Astrocyte (in vitro differentiated cells and primary cell): ENCODE results near the gene UHRF1. TPM values are rescaled to one million over a fixed set of nuclear protein-coding genes. Genes with fewer than 3 reads are reported as not detected.

Experiments used
- DNase-seq: peaks from one replicate; pipeline ENCODE4 v3.0.0-alpha.2; 2010; ENCODE audit warnings: low read depth
- FAIRE-seq: peaks from 2 replicates; lab custom pipeline; 2011; peaks lifted over from hg19 to GRCh38; lab: Jason Lieb, UNC
- H2AFZ ChIP-seq: 2 replicates; pipeline ENCODE4 v1.6.0; 2012; ENCODE audit warnings: low read depth, low read length, inconsistent platforms
- H3K27ac ChIP-seq: 2 replicates; pipeline ENCODE4 v1.5.1; 2011; ENCODE audit warnings: low read depth, low read length, inconsistent platforms
- H3K27me3 ChIP-seq: 2 replicates; pipeline ENCODE4 v1.6.0; 2011; ENCODE audit warnings: low read length, inconsistent platforms; ENCODE audit not compliant: insufficient read depth
- H3K36me3 ChIP-seq: 2 replicates; pipeline ENCODE4 v1.5.1; 2011; ENCODE audit warnings: low read length, inconsistent platforms; ENCODE audit not compliant: insufficient read depth
- H3K4me1 ChIP-seq: 2 replicates; pipeline ENCODE4 v1.5.1; 2011; ENCODE audit warnings: low read length, inconsistent platforms; ENCODE audit not compliant: insufficient read depth
- H3K4me2 ChIP-seq: 2 replicates; pipeline ENCODE4 v1.6.0; 2012; ENCODE audit warnings: low read length, inconsistent platforms
- H3K4me3 ChIP-seq: 2 replicates; pipeline ENCODE4 v1.5.1; 2011; ENCODE audit warnings: low read depth, mild to moderate bottlenecking, low read length, inconsistent platforms; ENCODE audit not compliant: insufficient read depth
- H3K79me2 ChIP-seq: 2 replicates; pipeline ENCODE4 v1.6.0; 2012; ENCODE audit warnings: mild to moderate bottlenecking, low read length, inconsistent platforms; ENCODE audit not compliant: insufficient read depth
- H3K9ac ChIP-seq: 2 replicates; pipeline ENCODE4 v1.6.0; 2012; ENCODE audit warnings: mild to moderate bottlenecking, low read length, inconsistent platforms
- H3K9me3 ChIP-seq: 2 replicates; pipeline ENCODE4 v1.5.1; 2012; ENCODE audit warnings: low read depth, mild to moderate bottlenecking, low read length, inconsistent platforms; ENCODE audit not compliant: insufficient read depth
- H4K20me1 ChIP-seq: 2 replicates; pipeline ENCODE4 v1.6.0; 2012; ENCODE audit warnings: low read length, inconsistent platforms; ENCODE audit not compliant: insufficient read depth
- H3K27ac Mint-ChIP-seq: one replicate; pipeline ENCODE4 v1.8.0; 2021; ENCODE audit warnings: mild to moderate bottlenecking, mixed read lengths; ENCODE audit not compliant: unreplicated experiment
- H3K27me3 Mint-ChIP-seq: one replicate; pipeline ENCODE4 v1.8.0; 2021; ENCODE audit warnings: low read depth, mixed read lengths; ENCODE audit not compliant: unreplicated experiment
- H3K36me3 Mint-ChIP-seq: one replicate; pipeline ENCODE4 v1.8.0; 2021; ENCODE audit warnings: low read depth, mixed read lengths; ENCODE audit not compliant: unreplicated experiment
- H3K4me1 Mint-ChIP-seq: one replicate; pipeline ENCODE4 v1.8.0; 2021; ENCODE audit warnings: low read depth, mixed read lengths; ENCODE audit not compliant: unreplicated experiment
- H3K4me3 Mint-ChIP-seq: one replicate; pipeline ENCODE4 v1.8.0; 2021; ENCODE audit warnings: mild to moderate bottlenecking, moderate library complexity, mixed read lengths; ENCODE audit not compliant: unreplicated experiment
- H3K9me3 Mint-ChIP-seq: one replicate; pipeline ENCODE4 v1.8.0; 2021; ENCODE audit warnings: mild to moderate bottlenecking, mixed read lengths; ENCODE audit not compliant: unreplicated experiment
- EZH2 ChIP-seq: IDR thresholded peaks from 2 replicates; pipeline ENCODE4 v1.6.1; 2012; ENCODE audit warnings: mild to moderate bottlenecking, low read length, inconsistent platforms; ENCODE audit not compliant: insufficient read depth
- total RNA-seq: library from RNA; stranded (reverse); gene quantifications from 2 replicates; pipeline ENCODE4 v1.2.1, GENCODE V29; 2021
- TF ChIP-seq, protein P1 (sequence below): IDR thresholded peaks from 2 replicates; pipeline ENCODE4 v1.5.1; 2011; ENCODE audit warnings: low read depth, mild to moderate bottlenecking, inconsistent platforms, low read length, moderate library complexity; ENCODE audit not compliant: insufficient read depth

The UHRF1 gene
- total RNA-seq, 1 donor from 2014 or later = 16.2 TPM

DNA sequence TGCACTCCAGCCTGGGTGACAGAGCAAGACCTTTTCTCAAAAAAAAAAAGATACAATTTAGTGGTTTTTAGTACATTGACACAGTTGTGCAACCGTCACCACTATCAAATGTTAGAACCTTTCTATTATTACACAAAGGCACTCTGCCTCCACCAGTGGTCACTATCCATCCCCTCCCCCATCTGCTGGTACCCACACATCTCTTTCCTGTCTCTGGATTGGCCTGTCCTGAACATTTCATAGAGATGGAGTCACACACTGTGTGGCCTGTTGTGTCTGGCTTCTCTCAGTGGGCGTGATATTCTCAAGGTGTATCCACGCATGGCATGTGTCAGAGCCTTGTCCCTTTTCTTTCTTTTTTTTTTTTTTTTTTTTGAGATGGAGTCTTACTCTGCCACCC lies 70.8 kb downstream of the UHRF1 start:
- Mint-ChIP-seq H3K27me3 (no peaks in the 10 kb centered on the region), H3K4me1 (peaks cover 38% of the 10 kb centered on the region), H3K9me3 (no peaks in the 10 kb centered on the region), H3K4me3 (no peak overlapping the region), H3K36me3 (peaks cover 10% of the 10 kb centered on the region), H3K27ac (peak overlapping the region; percentile 44)
- H3K27ac ChIP-seq = no peak overlapping the region
- peaks cover 37% of the 10 kb centered on the region for H3K4me1 ChIP-seq
- H3K36me3 ChIP-seq = no peaks in the 10 kb centered on the region
- H4K20me1 ChIP-seq = peaks cover 84% of the 10 kb centered on the region
- H3K9ac ChIP-seq = no peak overlapping the region
- no peak overlapping the region for H2AFZ ChIP-seq
- DNase-seq (peak; percentile 53), FAIRE-seq (no peak)
- H3K4me2 ChIP-seq = no peak overlapping the region
- no peak overlapping the region for H3K4me3 ChIP-seq
- no peak for TF ChIP-seq EZH2
- TF ChIP-seq, protein P1, sequence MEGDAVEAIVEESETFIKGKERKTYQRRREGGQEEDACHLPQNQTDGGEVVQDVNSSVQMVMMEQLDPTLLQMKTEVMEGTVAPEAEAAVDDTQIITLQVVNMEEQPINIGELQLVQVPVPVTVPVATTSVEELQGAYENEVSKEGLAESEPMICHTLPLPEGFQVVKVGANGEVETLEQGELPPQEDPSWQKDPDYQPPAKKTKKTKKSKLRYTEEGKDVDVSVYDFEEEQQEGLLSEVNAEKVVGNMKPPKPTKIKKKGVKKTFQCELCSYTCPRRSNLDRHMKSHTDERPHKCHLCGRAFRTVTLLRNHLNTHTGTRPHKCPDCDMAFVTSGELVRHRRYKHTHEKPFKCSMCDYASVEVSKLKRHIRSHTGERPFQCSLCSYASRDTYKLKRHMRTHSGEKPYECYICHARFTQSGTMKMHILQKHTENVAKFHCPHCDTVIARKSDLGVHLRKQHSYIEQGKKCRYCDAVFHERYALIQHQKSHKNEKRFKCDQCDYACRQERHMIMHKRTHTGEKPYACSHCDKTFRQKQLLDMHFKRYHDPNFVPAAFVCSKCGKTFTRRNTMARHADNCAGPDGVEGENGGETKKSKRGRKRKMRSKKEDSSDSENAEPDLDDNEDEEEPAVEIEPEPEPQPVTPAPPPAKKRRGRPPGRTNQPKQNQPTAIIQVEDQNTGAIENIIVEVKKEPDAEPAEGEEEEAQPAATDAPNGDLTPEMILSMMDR = no peak
- peaks cover 94% of the 10 kb centered on the region for H3K79me2 ChIP-seq
- no peaks in the 10 kb centered on the region for H3K27me3 ChIP-seq
- no peaks in the 10 kb centered on the region for H3K9me3 ChIP-seq

DNA sequence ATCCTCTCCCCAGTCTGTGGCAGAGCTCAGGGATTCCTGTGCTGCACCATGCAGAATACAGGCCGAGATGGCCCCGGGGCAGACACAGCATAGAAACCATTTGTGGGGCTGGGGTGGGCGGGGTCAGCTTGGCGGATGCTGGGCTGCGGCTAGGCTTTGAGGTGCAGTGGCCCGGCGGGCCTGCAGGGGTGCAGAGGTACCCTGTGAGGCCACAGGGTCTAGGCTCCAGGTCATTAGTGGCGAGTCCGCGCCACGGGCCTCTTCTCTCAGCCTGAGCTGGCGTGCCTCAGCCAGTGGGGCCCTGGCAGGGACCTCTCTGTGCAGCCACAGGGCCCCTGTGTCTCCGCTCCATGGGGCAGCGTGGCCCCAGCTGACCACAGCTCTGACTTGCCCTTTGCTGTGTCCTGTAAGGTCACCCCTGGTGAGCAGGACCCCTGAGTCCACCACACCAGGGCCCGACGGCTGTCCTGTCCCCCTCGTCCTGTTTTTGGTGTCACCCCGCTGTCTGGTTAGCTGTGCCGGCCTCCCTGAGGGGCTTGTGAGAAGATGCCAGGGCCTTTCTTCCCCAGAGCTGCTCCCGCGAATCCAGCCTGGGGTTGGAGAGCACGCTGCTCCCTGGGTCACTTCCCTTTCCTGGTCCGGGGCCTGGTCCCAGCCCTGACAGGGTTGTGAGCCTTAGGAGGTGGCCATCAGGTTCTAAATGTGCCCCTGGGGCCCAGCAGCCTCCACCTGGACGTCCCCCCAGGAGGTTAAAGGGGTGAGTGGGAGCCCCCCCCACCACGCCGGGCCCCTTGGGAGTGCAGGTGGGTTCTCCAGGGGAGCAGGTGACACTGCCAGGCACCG lies 71.8 kb downstream of the UHRF1 start:
- Histone ChIP-seq H2AFZ (no peak overlapping the region), H3K4me1 (peaks cover 35% of the 10 kb centered on the region), H3K79me2 (peaks cover 94% of the 10 kb centered on the region), H3K4me2 (no peak overlapping the region), H3K9ac (no peak overlapping the region), H3K4me3 (no peak overlapping the region), H4K20me1 (peaks cover 84% of the 10 kb centered on the region), H3K36me3 (no peaks in the 10 kb centered on the region), H3K27ac (no peak overlapping the region), H3K9me3 (no peaks in the 10 kb centered on the region), H3K27me3 (no peaks in the 10 kb centered on the region)
- peaks cover 7% of the 10 kb centered on the region for H3K36me3 Mint-ChIP-seq
- TF ChIP-seq, protein P1 = no peak
- TF ChIP-seq EZH2 = no peak
- DNase-seq = no peak
- peak overlapping the region; percentile 14 for H3K27ac Mint-ChIP-seq
- FAIRE-seq = no peak
- peaks cover 42% of the 10 kb centered on the region for H3K4me1 Mint-ChIP-seq
- no peaks in the 10 kb centered on the region for H3K27me3 Mint-ChIP-seq
- H3K4me3 Mint-ChIP-seq = no peak overlapping the region
- H3K9me3 Mint-ChIP-seq = no peaks in the 10 kb centered on the region

DNA sequence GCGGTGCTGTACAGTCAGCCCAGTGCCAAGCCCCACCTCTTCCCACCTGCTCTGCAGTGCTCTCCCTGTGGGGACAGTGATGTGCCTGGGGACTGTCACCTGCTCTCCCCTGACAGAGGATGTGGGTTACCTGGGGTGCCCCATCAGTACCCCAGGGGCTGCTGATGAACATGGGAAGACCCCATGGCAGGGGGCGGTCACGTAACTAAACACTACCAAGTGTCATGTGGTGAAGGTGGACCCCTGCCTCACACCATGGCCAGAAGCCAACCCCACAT lies 72.3 kb downstream of the UHRF1 start:
- H3K36me3 ChIP-seq = no peaks in the 10 kb centered on the region
- H3K9me3 ChIP-seq = no peaks in the 10 kb centered on the region
- H2AFZ ChIP-seq = no peak overlapping the region
- no peaks in the 10 kb centered on the region for H3K27me3 Mint-ChIP-seq
- H4K20me1 ChIP-seq = peaks cover 85% of the 10 kb centered on the region
- H3K4me1 Mint-ChIP-seq = peaks cover 43% of the 10 kb centered on the region
- H3K9ac ChIP-seq = no peak overlapping the region
- H3K4me2 ChIP-seq = no peak overlapping the region
- no peak overlapping the region for H3K4me3 Mint-ChIP-seq
- peaks cover 94% of the 10 kb centered on the region for H3K79me2 ChIP-seq
- DNase-seq = no peak
- no peaks in the 10 kb centered on the region for H3K27me3 ChIP-seq
- H3K4me3 ChIP-seq = no peak overlapping the region
- H3K36me3 Mint-ChIP-seq = peaks cover 3% of the 10 kb centered on the region
- TF ChIP-seq, protein P1 = no peak
- no peak for TF ChIP-seq EZH2
- H3K4me1 ChIP-seq = peaks cover 30% of the 10 kb centered on the region
- no peak overlapping the region for H3K27ac ChIP-seq
- no peaks in the 10 kb centered on the region for H3K9me3 Mint-ChIP-seq
- H3K27ac Mint-ChIP-seq = no peak overlapping the region
- no peak for FAIRE-seq
